Activated T-cell treated with anti-CD3 and anti-CD28 coated beads, Interleukin-2, amount 50 U/mL, for 72 hours (primary cell): ENCODE measurements around the gene PRSS22. TPM values are rescaled to one million over a fixed set of nuclear protein-coding genes. Genes with fewer than 3 reads are reported as not detected.

Experiments used
- ATAC-seq, 2 donors: fragments of 150-1000 bp; cut with Tn5 transposase; replicated peaks in 1 of 2; 2 replicates each; pipeline ENCODE4 v1.10.0; 2021; ENCODE audit warnings: moderate library complexity in 2 of 2, mild to moderate bottlenecking in 1 of 2
- DNase-seq, 2 donors: peaks; one replicate each; pipeline ENCODE4 v3.0.0; 2021 to 2022; ENCODE audit warnings: mixed read lengths in 1 of 2
- H3K27ac Mint-ChIP-seq: one replicate; pipeline ENCODE4 v1.8.0; 2022; ENCODE audit warnings: mild to moderate bottlenecking, moderate library complexity, mixed read lengths
- H3K27me3 Mint-ChIP-seq: one replicate; pipeline ENCODE4 v1.8.0; 2022; ENCODE audit warnings: low read depth, mixed read lengths
- H3K36me3 Mint-ChIP-seq, 2 donors: one replicate each; pipeline ENCODE4 v1.8.0; 2022; ENCODE audit warnings: mixed read lengths in 2 of 2, mild to moderate bottlenecking in 1 of 2; ENCODE audit not compliant: insufficient read depth in 2 of 2
- H3K4me1 Mint-ChIP-seq: one replicate; pipeline ENCODE4 v1.8.0; 2022; ENCODE audit warnings: low read depth, mixed read lengths
- H3K4me3 Mint-ChIP-seq, 2 donors: one replicate each; pipeline ENCODE4 v1.8.0; 2022; ENCODE audit warnings: mild to moderate bottlenecking in 2 of 2, mixed read lengths in 2 of 2, moderate library complexity in 2 of 2
- H3K9me3 Mint-ChIP-seq, 2 donors: one replicate each; pipeline ENCODE4 v1.8.0; 2022; ENCODE audit warnings: mixed read lengths in 2 of 2
- total RNA-seq, 2 donors: library from RNA; stranded (reverse); gene quantifications; one replicate each; pipeline ENCODE4 v1.2.3, GENCODE V29; 2022

PRSS22 gene
- total RNA-seq, 2 donors from 2014 or later: 1.1 TPM; not detected in 1

GRCh38 chr16:2839650-2840450 is 18.1 kb downstream of the PRSS22 start:
- ATAC-seq (no peak), DNase-seq (no peak)
- Mint-ChIP-seq H3K27ac (no peak overlapping the region), H3K27me3 (peaks cover 11% of the 10 kb centered on the region), H3K9me3 (peaks cover 0 to 2% of the 10 kb centered on the region in 2 donors), H3K4me1 (peaks cover 25% of the 10 kb centered on the region), H3K4me3 (peak overlapping the region in 1 of 2 donors; percentile 18), H3K36me3 (peaks cover 2% of the 10 kb centered on the region in 2 donors)

- H3K27me3 Mint-ChIP-seq: peaks cover 15% of the 10 kb centered on the region
- H3K4me1 Mint-ChIP-seq: peaks cover 25% of the 10 kb centered on the region
- H3K9me3 Mint-ChIP-seq: peaks cover 0 to 2% of the 10 kb centered on the region in 2 donors
- ATAC-seq (peak; percentile 72 to 76), DNase-seq (peak; percentile 70)
- no peak overlapping the region for H3K4me3 Mint-ChIP-seq
- H3K27ac Mint-ChIP-seq: no peak overlapping the region
- peaks cover 2% of the 10 kb centered on the region in 2 donors for H3K36me3 Mint-ChIP-seq
Observed at GRCh38 chr16:2838928-2839327, 19.0 kb downstream of the PRSS22 start.

GRCh38 chr16:2836646-2837508 is 21.1 kb downstream of the PRSS22 start:
- Mint-ChIP-seq H3K27me3 (peaks cover 15% of the 10 kb centered on the region), H3K4me3 (no peak overlapping the region), H3K27ac (no peak overlapping the region), H3K36me3 (no peaks in the 10 kb centered on the region), H3K4me1 (peaks cover 16% of the 10 kb centered on the region), H3K9me3 (no peaks in the 10 kb centered on the region)
- ATAC-seq: no peak
- DNase-seq: no peak

GRCh38 chr16:2835638-2836493 is 22.1 kb downstream of the PRSS22 start:
- Mint-ChIP-seq H3K4me3 (no peak overlapping the region), H3K9me3 (no peaks in the 10 kb centered on the region), H3K27me3 (peaks cover 15% of the 10 kb centered on the region), H3K27ac (no peak overlapping the region), H3K4me1 (peaks cover 10% of the 10 kb centered on the region), H3K36me3 (no peaks in the 10 kb centered on the region)
- DNase-seq (no peak), ATAC-seq (no peak)

- H3K27ac Mint-ChIP-seq: no peak overlapping the region
- DNase-seq (no peak), ATAC-seq (no peak)
- peaks cover 10% of the 10 kb centered on the region for H3K4me1 Mint-ChIP-seq
- peaks cover 15% of the 10 kb centered on the region for H3K27me3 Mint-ChIP-seq
- H3K36me3 Mint-ChIP-seq: no peaks in the 10 kb centered on the region
- no peaks in the 10 kb centered on the region for H3K9me3 Mint-ChIP-seq
- H3K4me3 Mint-ChIP-seq: no peak overlapping the region
Observed at GRCh38 chr16:2834968-2835367, 23.0 kb downstream of the PRSS22 start.

- Mint-ChIP-seq H3K4me1 (peaks cover 2% of the 10 kb centered on the region), H3K4me3 (no peak overlapping the region), H3K27ac (no peak overlapping the region), H3K27me3 (peaks cover 15% of the 10 kb centered on the region), H3K9me3 (no peaks in the 10 kb centered on the region), H3K36me3 (no peaks in the 10 kb centered on the region)
- ATAC-seq: no peak
- no peak for DNase-seq
Observed at GRCh38 chr16:2833776-2834175, 24.2 kb downstream of the PRSS22 start.

- H3K4me3 Mint-ChIP-seq: no peak overlapping the region
- DNase-seq (no peak), ATAC-seq (no peak)
- no peaks in the 10 kb centered on the region for H3K4me1 Mint-ChIP-seq
- H3K36me3 Mint-ChIP-seq: no peaks in the 10 kb centered on the region
- peaks cover 6% of the 10 kb centered on the region for H3K27me3 Mint-ChIP-seq
- H3K27ac Mint-ChIP-seq: no peak overlapping the region
- no peaks in the 10 kb centered on the region for H3K9me3 Mint-ChIP-seq
Observed at GRCh38 chr16:2831203-2831602, 26.8 kb downstream of the PRSS22 start.

- ATAC-seq: no peak
- Mint-ChIP-seq H3K4me3 (peak overlapping the region in 1 of 2 donors; percentile 37), H3K4me1 (no peaks in the 10 kb centered on the region)
Observed at GRCh38 chr16:2830355-2830695, 27.6 kb downstream of the PRSS22 start.

GRCh38 chr16:2829501-2830354 is 28.2 kb downstream of the PRSS22 start, which contains the start of gene ZG16B:
ZG16B (plus strand) TSS chr16:2830303; CDS start chr16:2830442, 139 bp downstream.
- Mint-ChIP-seq H3K4me1 (no peaks in the 10 kb centered on the region), H3K36me3 (no peaks in the 10 kb centered on the region), H3K27me3 (peaks cover 3% of the 10 kb centered on the region), H3K27ac (no peak within 1 kb of the TSS), H3K9me3 (no peaks in the 10 kb centered on the region), H3K4me3 (peak within 1 kb of the TSS in 1 of 2 donors; percentile 37)
- DNase-seq (no peak), ATAC-seq (peak in 1 of 2 donors; percentile 58)

More at GRCh38 chr16:2830355-2830695, 27.6 kb downstream of the PRSS22 start:
- H3K27me3 Mint-ChIP-seq: peaks cover 6% of the 10 kb centered on the region
- H3K27ac Mint-ChIP-seq: no peak overlapping the region
- DNase-seq: no peak
- no peaks in the 10 kb centered on the region for H3K36me3 Mint-ChIP-seq
- no peaks in the 10 kb centered on the region for H3K9me3 Mint-ChIP-seq

- no peak overlapping the region for H3K27ac Mint-ChIP-seq
- H3K36me3 Mint-ChIP-seq: no peaks in the 10 kb centered on the region
- ATAC-seq: no peak
- H3K27me3 Mint-ChIP-seq: no peaks in the 10 kb centered on the region
- no peaks in the 10 kb centered on the region for H3K4me1 Mint-ChIP-seq
- DNase-seq: no peak
- H3K9me3 Mint-ChIP-seq: no peaks in the 10 kb centered on the region
- H3K4me3 Mint-ChIP-seq: no peak overlapping the region
Observed at GRCh38 chr16:2828876-2829430, 29.0 kb downstream of the PRSS22 start.

- ATAC-seq: no peak
- Mint-ChIP-seq H3K36me3 (no peaks in the 10 kb centered on the region), H3K27me3 (no peaks in the 10 kb centered on the region), H3K4me1 (no peaks in the 10 kb centered on the region), H3K27ac (no peak overlapping the region), H3K9me3 (no peaks in the 10 kb centered on the region), H3K4me3 (no peak overlapping the region)
- no peak for DNase-seq
Observed at GRCh38 chr16:2828521-2828840, 29.5 kb downstream of the PRSS22 start.
